OCI-LY1 (cell line): Measurements from ENCODE around the gene GALNT9.

Experiments
- H2AFZ ChIP-seq: fragments of 200-600 bp; sonication (generic), shearing (Covaris generic); 2 replicates; pipeline ENCODE4 v1.6.0; 2014; ENCODE audit warnings: antibody characterized with exemption, mild to moderate bottlenecking, low read length
- H3F3A ChIP-seq: fragments of 200-600 bp; sonication (generic), shearing (Covaris generic); 2 replicates; pipeline ENCODE4 v1.6.0; 2014; ENCODE audit warnings: mild to moderate bottlenecking, antibody characterized with exemption, low read length, moderate library complexity; ENCODE audit not compliant: insufficient read depth
- H3K27ac ChIP-seq: fragments of 200-600 bp; sonication (generic); 2 replicates; pipeline ENCODE4 v1.5.1; 2014; ENCODE audit warnings: low read length, mixed run types, mild to moderate bottlenecking, low read depth; ENCODE audit not compliant: poor library complexity, severe bottlenecking
- H3K27me3 ChIP-seq: fragments of 200-600 bp; sonication (generic); 2 replicates; pipeline ENCODE4 v1.6.0; 2014; ENCODE audit warnings: antibody characterized with exemption, mild to moderate bottlenecking, low read length, moderate library complexity; ENCODE audit not compliant: insufficient read depth
- H3K36me3 ChIP-seq: fragments of 200-600 bp; sonication (generic); 2 replicates; pipeline ENCODE4 v1.6.1; 2014; ENCODE audit warnings: mild to moderate bottlenecking, antibody characterized with exemption, low read length, moderate library complexity, mixed read lengths; ENCODE audit not compliant: insufficient read depth
- H3K4me1 ChIP-seq: fragments of 200-600 bp; sonication (generic); 2 replicates; pipeline ENCODE4 v1.5.1; 2014; ENCODE audit warnings: mild to moderate bottlenecking, low read length, moderate library complexity; ENCODE audit not compliant: insufficient read depth, severe bottlenecking
- H3K4me2 ChIP-seq: fragments of 200-600 bp; sonication (generic), shearing (Covaris generic); 2 replicates; pipeline ENCODE4 v1.6.1; 2014; ENCODE audit warnings: low read length
- H3K4me3 ChIP-seq: fragments of 200-600 bp; sonication (generic); 2 replicates; pipeline ENCODE4 v1.5.1; 2014; ENCODE audit warnings: low read length, low read depth, mild to moderate bottlenecking, mixed read lengths; ENCODE audit not compliant: poor library complexity, severe bottlenecking
- H3K79me2 ChIP-seq: fragments of 200-600 bp; shearing (Covaris generic); 2 replicates; pipeline ENCODE4 v1.6.1; 2016; ENCODE audit warnings: mixed run types, low read length, mixed read lengths; ENCODE audit not compliant: insufficient read depth
- H3K9ac ChIP-seq: fragments of 200-600 bp; sonication (generic), shearing (Covaris generic); 2 replicates; pipeline ENCODE4 v1.6.1; 2014; ENCODE audit warnings: mild to moderate bottlenecking, low read length, mixed read lengths
- H3K9me2 ChIP-seq: fragments of 200-600 bp; sonication (generic), shearing (Covaris generic); 2 replicates; pipeline ENCODE4 v1.6.1; 2014; ENCODE audit warnings: low read depth, mild to moderate bottlenecking, low read length, mixed read lengths
- H3K9me3 ChIP-seq: fragments of 200-600 bp; shearing (Covaris generic); 2 replicates; pipeline ENCODE4 v1.6.1; 2014; ENCODE audit warnings: low read length, mixed read lengths
- H4K20me1 ChIP-seq: fragments of 200-600 bp; sonication (generic), shearing (Covaris generic); 2 replicates; pipeline ENCODE4 v1.6.0; 2016; ENCODE audit warnings: mild to moderate bottlenecking, low read length; ENCODE audit not compliant: insufficient read depth
- EZH2 ChIP-seq: fragments of 200-600 bp; sonication (generic), shearing (Covaris generic); IDR thresholded peaks from 2 replicates; pipeline ENCODE4 v1.8.0; 2017; ENCODE audit warnings: borderline replicate concordance, mixed run types, mild to moderate bottlenecking, antibody characterized with exemption, low read length, moderate library complexity, mixed read lengths
- TF ChIP-seq, protein P1 (sequence below): fragments of 200-600 bp; sonication (generic), shearing (Covaris generic); IDR thresholded peaks from 2 replicates; pipeline ENCODE4 v1.5.1; 2017; ENCODE audit warnings: mild to moderate bottlenecking, antibody characterized with exemption, low read length, moderate library complexity, mixed read lengths

GALNT9 gene

DNA sequence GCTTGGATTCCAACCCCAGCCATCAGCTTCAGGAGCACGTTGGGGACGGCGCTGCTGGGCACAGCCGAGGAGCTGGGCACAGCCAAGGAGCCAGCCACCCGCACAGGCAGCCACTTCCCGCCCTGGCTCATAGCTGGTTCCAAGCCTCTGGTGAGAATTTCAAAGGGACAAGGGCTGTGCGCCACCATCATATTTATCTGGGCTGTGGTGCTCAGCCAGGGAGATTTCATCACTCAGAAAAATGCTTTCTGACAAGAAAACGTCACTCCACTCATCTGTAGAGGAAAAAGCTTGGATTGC, 66.4 kb downstream of the GALNT9 start:
- no peaks in the 10 kb centered on the region for H3K36me3 ChIP-seq
- H3K27ac ChIP-seq, result no peak overlapping the region
- H4K20me1 ChIP-seq, result no peaks in the 10 kb centered on the region
- no peaks in the 10 kb centered on the region for H3K79me2 ChIP-seq
- no peaks in the 10 kb centered on the region for H3K9me3 ChIP-seq
- no peaks in the 10 kb centered on the region for H3K9me2 ChIP-seq
- H3F3A ChIP-seq, result no peaks in the 10 kb centered on the region
- H2AFZ ChIP-seq, result no peak overlapping the region
- TF ChIP-seq, protein P1, sequence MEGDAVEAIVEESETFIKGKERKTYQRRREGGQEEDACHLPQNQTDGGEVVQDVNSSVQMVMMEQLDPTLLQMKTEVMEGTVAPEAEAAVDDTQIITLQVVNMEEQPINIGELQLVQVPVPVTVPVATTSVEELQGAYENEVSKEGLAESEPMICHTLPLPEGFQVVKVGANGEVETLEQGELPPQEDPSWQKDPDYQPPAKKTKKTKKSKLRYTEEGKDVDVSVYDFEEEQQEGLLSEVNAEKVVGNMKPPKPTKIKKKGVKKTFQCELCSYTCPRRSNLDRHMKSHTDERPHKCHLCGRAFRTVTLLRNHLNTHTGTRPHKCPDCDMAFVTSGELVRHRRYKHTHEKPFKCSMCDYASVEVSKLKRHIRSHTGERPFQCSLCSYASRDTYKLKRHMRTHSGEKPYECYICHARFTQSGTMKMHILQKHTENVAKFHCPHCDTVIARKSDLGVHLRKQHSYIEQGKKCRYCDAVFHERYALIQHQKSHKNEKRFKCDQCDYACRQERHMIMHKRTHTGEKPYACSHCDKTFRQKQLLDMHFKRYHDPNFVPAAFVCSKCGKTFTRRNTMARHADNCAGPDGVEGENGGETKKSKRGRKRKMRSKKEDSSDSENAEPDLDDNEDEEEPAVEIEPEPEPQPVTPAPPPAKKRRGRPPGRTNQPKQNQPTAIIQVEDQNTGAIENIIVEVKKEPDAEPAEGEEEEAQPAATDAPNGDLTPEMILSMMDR, result no peak
- no peak for TF ChIP-seq EZH2
- H3K4me1 ChIP-seq, result no peaks in the 10 kb centered on the region
- H3K4me2 ChIP-seq, result no peak overlapping the region
- H3K4me3 ChIP-seq, result no peak overlapping the region
- peaks cover 8% of the 10 kb centered on the region; the same call in 1 of the 2 replicates for H3K27me3 ChIP-seq
- no peak overlapping the region for H3K9ac ChIP-seq

- no peaks in the 10 kb centered on the region for H3F3A ChIP-seq
- no peaks in the 10 kb centered on the region for H3K36me3 ChIP-seq
- no peak overlapping the region for H3K27ac ChIP-seq
- no peak overlapping the region for H3K9ac ChIP-seq
- no peaks in the 10 kb centered on the region for H3K9me3 ChIP-seq
- 0 out of 2 replicates have a peak, but pooled peaks cover 5% of the 10 kb centered on the region for H3K27me3 ChIP-seq
- H4K20me1 ChIP-seq, result no peaks in the 10 kb centered on the region
- no peaks in the 10 kb centered on the region for H3K9me2 ChIP-seq
- no peak overlapping the region for H3K4me3 ChIP-seq
- H3K4me1 ChIP-seq, result no peaks in the 10 kb centered on the region
- H3K79me2 ChIP-seq, result no peaks in the 10 kb centered on the region
- TF ChIP-seq, protein P1, result no peak
- TF ChIP-seq EZH2, result no peak
- H3K4me2 ChIP-seq, result no peak overlapping the region
- no peak overlapping the region for H2AFZ ChIP-seq
Measured at GRCh38 chr12:132262256-132263060, 66.9 kb downstream of the GALNT9 start.

GRCh38 chr12:132261328-132262138, 67.9 kb downstream of the GALNT9 start:
- H3K36me3 ChIP-seq, result no peaks in the 10 kb centered on the region
- no peak overlapping the region for H3K9ac ChIP-seq
- H3K27me3 ChIP-seq, result 0 out of 2 replicates have a peak, but pooled peaks cover 5% of the 10 kb centered on the region
- no peak overlapping the region for H3K27ac ChIP-seq
- no peak overlapping the region for H3K4me2 ChIP-seq
- no peaks in the 10 kb centered on the region for H3F3A ChIP-seq
- no peaks in the 10 kb centered on the region for H3K9me2 ChIP-seq
- H2AFZ ChIP-seq, result no peak overlapping the region
- H3K4me3 ChIP-seq, result no peak overlapping the region
- no peaks in the 10 kb centered on the region for H4K20me1 ChIP-seq
- no peaks in the 10 kb centered on the region for H3K9me3 ChIP-seq
- no peak for TF ChIP-seq EZH2
- TF ChIP-seq, protein P1, result no peak
- H3K4me1 ChIP-seq, result no peaks in the 10 kb centered on the region
- no peaks in the 10 kb centered on the region for H3K79me2 ChIP-seq
